Measurements from ENCODE around the gene IFITM5. TPM values are rescaled to one million over a fixed set of nuclear protein-coding genes. Genes with fewer than 3 reads are reported as not detected.

IFITM5 gene
- total and polyA plus RNA-seq, 9 of the 15 experiments (the other 6 are each of a cell fraction or from before 2014, with no cell fraction given), result 0.19 TPM; not detected in 8

- TF ChIP-seq, protein P1, sequence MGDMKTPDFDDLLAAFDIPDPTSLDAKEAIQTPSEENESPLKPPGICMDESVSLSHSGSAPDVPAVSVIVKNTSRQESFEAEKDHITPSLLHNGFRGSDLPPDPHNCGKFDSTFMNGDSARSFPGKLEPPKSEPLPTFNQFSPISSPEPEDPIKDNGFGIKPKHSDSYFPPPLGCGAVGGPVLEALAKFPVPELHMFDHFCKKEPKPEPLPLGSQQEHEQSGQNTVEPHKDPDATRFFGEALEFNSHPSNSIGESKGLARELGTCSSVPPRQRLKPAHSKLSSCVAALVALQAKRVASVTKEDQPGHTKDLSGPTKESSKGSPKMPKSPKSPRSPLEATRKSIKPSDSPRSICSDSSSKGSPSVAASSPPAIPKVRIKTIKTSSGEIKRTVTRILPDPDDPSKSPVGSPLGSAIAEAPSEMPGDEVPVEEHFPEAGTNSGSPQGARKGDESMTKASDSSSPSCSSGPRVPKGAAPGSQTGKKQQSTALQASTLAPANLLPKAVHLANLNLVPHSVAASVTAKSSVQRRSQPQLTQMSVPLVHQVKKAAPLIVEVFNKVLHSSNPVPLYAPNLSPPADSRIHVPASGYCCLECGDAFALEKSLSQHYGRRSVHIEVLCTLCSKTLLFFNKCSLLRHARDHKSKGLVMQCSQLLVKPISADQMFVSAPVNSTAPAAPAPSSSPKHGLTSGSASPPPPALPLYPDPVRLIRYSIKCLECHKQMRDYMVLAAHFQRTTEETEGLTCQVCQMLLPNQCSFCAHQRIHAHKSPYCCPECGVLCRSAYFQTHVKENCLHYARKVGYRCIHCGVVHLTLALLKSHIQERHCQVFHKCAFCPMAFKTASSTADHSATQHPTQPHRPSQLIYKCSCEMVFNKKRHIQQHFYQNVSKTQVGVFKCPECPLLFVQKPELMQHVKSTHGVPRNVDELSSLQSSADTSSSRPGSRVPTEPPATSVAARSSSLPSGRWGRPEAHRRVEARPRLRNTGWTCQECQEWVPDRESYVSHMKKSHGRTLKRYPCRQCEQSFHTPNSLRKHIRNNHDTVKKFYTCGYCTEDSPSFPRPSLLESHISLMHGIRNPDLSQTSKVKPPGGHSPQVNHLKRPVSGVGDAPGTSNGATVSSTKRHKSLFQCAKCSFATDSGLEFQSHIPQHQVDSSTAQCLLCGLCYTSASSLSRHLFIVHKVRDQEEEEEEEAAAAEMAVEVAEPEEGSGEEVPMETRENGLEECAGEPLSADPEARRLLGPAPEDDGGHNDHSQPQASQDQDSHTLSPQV (IDR thresholded peaks at IDR 0.05), result no peak
- TF ChIP-seq POLR2G (IDR thresholded peaks at IDR 0.05; ENCODE audit: low read depth, low read length) (no peak), TOE1 (IDR thresholded peaks at IDR 0.05; ENCODE audit: borderline replicate concordance) (peak; percentile 54; the same call in 1 of the 2 replicates), TOE1 (CRISPR knock-in tag; IDR thresholded peaks at IDR 0.05; ENCODE audit: borderline replicate concordance, low read depth) (no peak), MNT (conservative IDR thresholded peaks at IDR 0.05) (0 out of 4 replicates have a peak, but pooled peaks of 1 of the 2 experiments have one; percentile 11), STAT5A (IDR thresholded peaks at IDR 0.05; ENCODE audit: borderline replicate concordance, low read length) (no peak), TFAM (CRISPR knock-in tag; conservative IDR thresholded peaks at IDR 0.05) (no peak), NFIC (IDR thresholded peaks at IDR 0.05) (peak; percentile 14; the same call in 1 of the 2 replicates), PTBP1 (IDR thresholded peaks at IDR 0.05; ENCODE audit: low read depth, low read length) (no peak), ZC3H8 (IDR thresholded peaks at IDR 0.05) (peak; percentile 91), CBX3 (IDR thresholded peaks at IDR 0.05; ENCODE audit: borderline replicate concordance in 1 of 2, low read length in 2 of 2) (no peak; a peak in 1 of 3 replicates), DNMT1 (IDR thresholded peaks at IDR 0.05) (peak; percentile 60; the same call in 1 of the 2 replicates), MCM3 (IDR thresholded peaks at IDR 0.05) (no peak), HDGF (IDR thresholded peaks at IDR 0.05) (no peak), SLC30A9 (CRISPR knock-in tag; IDR thresholded peaks at IDR 0.05) (no peak), CHCHD3 (CRISPR knock-in tag; IDR thresholded peaks at IDR 0.05) (no peak), BHLHE40 (IDR thresholded peaks at IDR 0.05; ENCODE audit: low read length) (no peak), SP1 (CRISPR knock-in tag; IDR thresholded peaks at IDR 0.05) (no peak)
- TF ChIP-seq, protein P2, sequence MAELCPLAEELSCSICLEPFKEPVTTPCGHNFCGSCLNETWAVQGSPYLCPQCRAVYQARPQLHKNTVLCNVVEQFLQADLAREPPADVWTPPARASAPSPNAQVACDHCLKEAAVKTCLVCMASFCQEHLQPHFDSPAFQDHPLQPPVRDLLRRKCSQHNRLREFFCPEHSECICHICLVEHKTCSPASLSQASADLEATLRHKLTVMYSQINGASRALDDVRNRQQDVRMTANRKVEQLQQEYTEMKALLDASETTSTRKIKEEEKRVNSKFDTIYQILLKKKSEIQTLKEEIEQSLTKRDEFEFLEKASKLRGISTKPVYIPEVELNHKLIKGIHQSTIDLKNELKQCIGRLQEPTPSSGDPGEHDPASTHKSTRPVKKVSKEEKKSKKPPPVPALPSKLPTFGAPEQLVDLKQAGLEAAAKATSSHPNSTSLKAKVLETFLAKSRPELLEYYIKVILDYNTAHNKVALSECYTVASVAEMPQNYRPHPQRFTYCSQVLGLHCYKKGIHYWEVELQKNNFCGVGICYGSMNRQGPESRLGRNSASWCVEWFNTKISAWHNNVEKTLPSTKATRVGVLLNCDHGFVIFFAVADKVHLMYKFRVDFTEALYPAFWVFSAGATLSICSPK (IDR thresholded peaks at IDR 0.05; ENCODE audit: borderline replicate concordance), result peak; percentile 95
- TF ChIP-seq, protein P3, sequence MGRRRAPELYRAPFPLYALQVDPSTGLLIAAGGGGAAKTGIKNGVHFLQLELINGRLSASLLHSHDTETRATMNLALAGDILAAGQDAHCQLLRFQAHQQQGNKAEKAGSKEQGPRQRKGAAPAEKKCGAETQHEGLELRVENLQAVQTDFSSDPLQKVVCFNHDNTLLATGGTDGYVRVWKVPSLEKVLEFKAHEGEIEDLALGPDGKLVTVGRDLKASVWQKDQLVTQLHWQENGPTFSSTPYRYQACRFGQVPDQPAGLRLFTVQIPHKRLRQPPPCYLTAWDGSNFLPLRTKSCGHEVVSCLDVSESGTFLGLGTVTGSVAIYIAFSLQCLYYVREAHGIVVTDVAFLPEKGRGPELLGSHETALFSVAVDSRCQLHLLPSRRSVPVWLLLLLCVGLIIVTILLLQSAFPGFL (CRISPR knock-in tag; IDR thresholded peaks at IDR 0.05), result no peak
Measured at GRCh38 chr11:340539-341512, 41.5 kb upstream of the IFITM5 start (continued).

All from K562 (cell line).